ENCODE results near the gene TERB1. TPM values are rescaled to one million over a fixed set of nuclear protein-coding genes. Genes with fewer than 3 reads are reported as not detected.

Gene TERB1
- total RNA-seq, 1 donor from 2014 or later = not detected

DNA sequence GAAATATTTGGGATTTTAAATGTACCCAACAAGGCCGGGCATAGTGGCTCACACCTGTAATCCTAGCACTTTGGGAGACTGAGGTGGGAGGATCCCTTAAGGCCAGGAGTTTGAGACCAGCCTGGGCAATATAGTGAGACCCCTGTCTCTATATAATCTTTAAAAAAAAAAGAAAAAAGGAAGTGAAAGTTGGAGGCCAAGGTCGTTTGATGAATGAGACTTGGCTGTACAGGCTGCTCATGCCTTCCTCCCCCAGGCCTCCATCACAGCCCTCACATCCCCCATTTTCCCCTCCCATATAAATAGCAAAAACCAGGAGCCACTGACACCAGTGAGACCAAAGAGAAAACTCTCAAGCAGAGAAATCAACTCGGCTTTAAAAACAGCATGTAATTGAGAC lies 39.5 kb upstream of the TERB1 start:
- Mint-ChIP-seq H3K4me3 (no peak overlapping the region), H3K36me3 (no peaks in the 10 kb centered on the region), H3K27ac (no peak overlapping the region), H3K9me3 (peaks cover 11% of the 10 kb centered on the region), H3K27me3 (ENCODE audit: insufficient read depth, low read depth) (peaks cover 46% of the 10 kb centered on the region), H3K4me1 (peaks cover 3% of the 10 kb centered on the region)
- Histone ChIP-seq H2AFZ (replicated peaks) (no peak overlapping the region), H4K20me1 (ENCODE audit: low read depth) (no peaks in the 10 kb centered on the region), H3F3A (ENCODE audit: low read depth) (no peaks in the 10 kb centered on the region), H3K79me2 (ENCODE audit: low read depth) (no peaks in the 10 kb centered on the region), H3K27me3 (peaks cover 81% of the 10 kb centered on the region), H3K9ac (no peak overlapping the region), H3K4me3 (no peak overlapping the region), H3K4me1 (peaks cover 7% of the 10 kb centered on the region), H3K9me3 (ENCODE audit: low read depth) (no peaks in the 10 kb centered on the region), H3K27ac (no peak overlapping the region), H3K4me2 (no peak overlapping the region), H3K36me3 (no peaks in the 10 kb centered on the region)
- TF ChIP-seq EZH2phosphoT487 (IDR thresholded peaks at IDR 0.05) (no peak), EZH2 (IDR thresholded peaks at IDR 0.05) (no peak)
- TF ChIP-seq, protein P1, sequence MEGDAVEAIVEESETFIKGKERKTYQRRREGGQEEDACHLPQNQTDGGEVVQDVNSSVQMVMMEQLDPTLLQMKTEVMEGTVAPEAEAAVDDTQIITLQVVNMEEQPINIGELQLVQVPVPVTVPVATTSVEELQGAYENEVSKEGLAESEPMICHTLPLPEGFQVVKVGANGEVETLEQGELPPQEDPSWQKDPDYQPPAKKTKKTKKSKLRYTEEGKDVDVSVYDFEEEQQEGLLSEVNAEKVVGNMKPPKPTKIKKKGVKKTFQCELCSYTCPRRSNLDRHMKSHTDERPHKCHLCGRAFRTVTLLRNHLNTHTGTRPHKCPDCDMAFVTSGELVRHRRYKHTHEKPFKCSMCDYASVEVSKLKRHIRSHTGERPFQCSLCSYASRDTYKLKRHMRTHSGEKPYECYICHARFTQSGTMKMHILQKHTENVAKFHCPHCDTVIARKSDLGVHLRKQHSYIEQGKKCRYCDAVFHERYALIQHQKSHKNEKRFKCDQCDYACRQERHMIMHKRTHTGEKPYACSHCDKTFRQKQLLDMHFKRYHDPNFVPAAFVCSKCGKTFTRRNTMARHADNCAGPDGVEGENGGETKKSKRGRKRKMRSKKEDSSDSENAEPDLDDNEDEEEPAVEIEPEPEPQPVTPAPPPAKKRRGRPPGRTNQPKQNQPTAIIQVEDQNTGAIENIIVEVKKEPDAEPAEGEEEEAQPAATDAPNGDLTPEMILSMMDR (IDR thresholded peaks at IDR 0.05) = no peak
- no peak for DNase-seq (ENCODE audit: low spot score)

DNA sequence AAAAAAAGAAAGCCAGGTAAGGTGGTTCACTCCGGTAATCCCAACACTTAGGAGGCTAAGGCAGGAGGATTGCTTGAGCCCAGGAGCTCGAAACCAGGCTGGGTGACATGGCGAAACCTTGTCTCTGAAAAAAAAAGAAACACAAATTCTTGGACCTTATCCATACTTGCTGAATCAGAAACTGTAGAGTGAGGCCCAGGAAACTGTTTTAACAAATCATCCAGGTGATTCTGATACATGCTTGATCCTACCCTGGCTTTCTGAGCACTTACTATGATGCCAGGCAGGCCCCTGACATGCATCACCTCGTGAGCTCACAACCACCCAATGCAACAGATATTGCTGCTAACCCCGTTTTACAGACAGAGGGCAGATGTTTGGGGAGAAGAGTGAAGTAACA lies 33.4 kb upstream of the TERB1 start:
- Histone ChIP-seq H3K4me3 (no peak overlapping the region), H3K9ac (no peak overlapping the region), H3F3A (ENCODE audit: low read depth) (no peaks in the 10 kb centered on the region), H2AFZ (replicated peaks) (no peak overlapping the region), H3K9me3 (ENCODE audit: low read depth) (no peaks in the 10 kb centered on the region), H3K4me2 (no peak overlapping the region), H3K4me1 (peaks cover 2% of the 10 kb centered on the region), H3K79me2 (ENCODE audit: low read depth) (peaks cover 10% of the 10 kb centered on the region), H4K20me1 (ENCODE audit: low read depth) (peaks cover 2% of the 10 kb centered on the region), H3K36me3 (no peaks in the 10 kb centered on the region), H3K27me3 (peaks cover 22% of the 10 kb centered on the region), H3K27ac (no peak overlapping the region)
- Mint-ChIP-seq H3K36me3 (no peaks in the 10 kb centered on the region), H3K9me3 (peaks cover 11% of the 10 kb centered on the region), H3K27me3 (ENCODE audit: insufficient read depth, low read depth) (peaks cover 8% of the 10 kb centered on the region), H3K27ac (no peak overlapping the region), H3K4me1 (peaks cover under 1% of the 10 kb centered on the region), H3K4me3 (no peak overlapping the region)
- no peak for DNase-seq (ENCODE audit: low spot score)
- no peak for TF ChIP-seq EZH2phosphoT487 (IDR thresholded peaks at IDR 0.05)
- TF ChIP-seq EZH2 (IDR thresholded peaks at IDR 0.05) = no peak
- TF ChIP-seq, protein P1 (IDR thresholded peaks at IDR 0.05) = no peak

DNA sequence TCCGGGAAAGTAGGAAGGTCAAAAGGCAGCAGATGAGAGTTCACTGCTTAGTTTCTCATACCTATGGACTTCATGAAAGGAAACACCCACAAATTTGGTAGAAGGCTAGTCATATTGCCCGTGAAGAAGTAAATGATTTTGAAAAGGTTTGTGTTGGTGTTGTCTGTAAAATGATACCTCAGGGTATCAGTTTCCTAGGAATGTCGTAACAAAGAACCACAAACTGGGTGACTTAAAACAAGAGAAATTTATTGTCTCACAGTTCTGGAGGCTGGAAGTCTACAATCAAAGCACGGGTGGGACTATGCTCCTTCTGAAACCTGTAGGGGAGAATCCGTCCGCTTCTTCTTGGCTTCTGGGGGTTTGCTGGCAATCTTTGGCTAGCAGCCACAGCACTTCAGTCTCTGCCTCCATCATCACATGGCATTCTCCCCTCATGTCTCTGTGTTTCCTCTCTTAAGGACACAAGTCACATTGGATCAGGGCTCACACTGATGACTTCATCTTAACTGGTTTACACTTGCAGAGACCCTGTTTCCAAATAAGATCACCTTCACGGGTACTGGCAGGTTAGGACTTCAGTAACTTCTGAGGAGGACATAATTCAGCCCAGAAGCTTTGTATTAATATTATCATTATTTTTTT lies 31.4 kb upstream of the TERB1 start:
- Histone ChIP-seq H3K9ac (no peak overlapping the region), H3K4me2 (no peak overlapping the region), H3K36me3 (peaks cover 4% of the 10 kb centered on the region), H3F3A (ENCODE audit: low read depth) (no peaks in the 10 kb centered on the region), H4K20me1 (ENCODE audit: low read depth) (peaks cover 19% of the 10 kb centered on the region), H2AFZ (replicated peaks) (no peak overlapping the region), H3K27me3 (peaks cover 5% of the 10 kb centered on the region), H3K27ac (no peak overlapping the region), H3K9me3 (ENCODE audit: low read depth) (no peaks in the 10 kb centered on the region), H3K4me3 (no peak overlapping the region), H3K4me1 (peaks cover 11% of the 10 kb centered on the region), H3K79me2 (ENCODE audit: low read depth) (peaks cover 30% of the 10 kb centered on the region)
- H3K4me3 Mint-ChIP-seq = no peak overlapping the region
- H3K36me3 Mint-ChIP-seq = peaks cover 5% of the 10 kb centered on the region
- TF ChIP-seq EZH2phosphoT487 (IDR thresholded peaks at IDR 0.05) (no peak), EZH2 (IDR thresholded peaks at IDR 0.05) (no peak)
- TF ChIP-seq, protein P1 (IDR thresholded peaks at IDR 0.05) = no peak
- H3K27ac Mint-ChIP-seq = no peak overlapping the region
- H3K9me3 Mint-ChIP-seq = peaks cover 3% of the 10 kb centered on the region
- peaks cover 2% of the 10 kb centered on the region for H3K27me3 Mint-ChIP-seq (ENCODE audit: insufficient read depth, low read depth)
- peaks cover 11% of the 10 kb centered on the region for H3K4me1 Mint-ChIP-seq
- no peak for DNase-seq (ENCODE audit: low spot score)
